Psoas muscle (tissue), 8 donors: ENCODE results near the gene CRYBB2. TPM values are rescaled to one million over a fixed set of nuclear protein-coding genes. Genes with fewer than 3 reads are reported as not detected.
"Not testable (repeated sequence)": the region's sequence is repeated elsewhere in the genome, so short reads cannot be mapped to it uniquely, and the experiment has no call there.

ENCODE experiments used
- ATAC-seq, 4 donors: fragments of 200-7000 bp; cut with Tn5 transposase; one replicate each; pipeline ENCODE4 v1.9.1; 2020; ENCODE audit warnings: moderate library complexity in 3 of 4, mild to moderate bottlenecking in 2 of 4
- DNase-seq, 2 donors: peaks; one replicate each; pipeline ENCODE4 v3.0.0-alpha.2; 2020
- H3K27ac ChIP-seq: fragments of 200-600 bp; one replicate; pipeline ENCODE4 v1.8.0; 2022
- H3K27me3 ChIP-seq, 3 donors: fragments of 200-600 bp in 1 of 3; one replicate each; pipeline versions ENCODE4 v1.6.1 to v1.8.0; 2013 to 2022; ENCODE audit warnings: low read length in 2 of 3, mild to moderate bottlenecking in 2 of 3, moderate library complexity in 1 of 3; ENCODE audit not compliant: insufficient read depth in 3 of 3
- H3K36me3 ChIP-seq, 2 donors: fragments of 200-600 bp in 1 of 2; one replicate each; pipeline versions ENCODE4 v1.6.1 to v1.8.0; 2013 to 2022; ENCODE audit warnings: low read depth in 1 of 2, mild to moderate bottlenecking in 1 of 2, moderate library complexity in 1 of 2; ENCODE audit not compliant: insufficient read depth in 1 of 2
- H3K4me1 ChIP-seq: fragments of 200-600 bp; one replicate; pipeline ENCODE4 v1.8.0; 2022
- H3K4me3 ChIP-seq: fragments of 200-600 bp; one replicate; pipeline ENCODE4 v1.8.0; 2022; ENCODE audit warnings: mild to moderate bottlenecking
- H3K9me3 ChIP-seq: fragments of 200-600 bp; one replicate; pipeline ENCODE4 v1.8.0; 2022
- WGBS, 3 donors: extraction: QIAGEN DNeasy Blood & Tissue Kit; methylation state at CpG; one replicate each; pipeline versions ENCODE4 v1.1.6 to v1.1.7; 2013; 5-methylcytosine and 5-hydroxymethylcytosine counted together
- intact Hi-C, 2 donors: fragments of 100-400 bp; cut with DNase I; formaldehyde crosslinking; loops; one replicate each; pipeline versions ENCODE4 v1.11.0 to v1.14.2; 2022
- polyA plus RNA-seq, 3 donors: library from polyadenylated mRNA; stranded (reverse); fragments of 200-250 nt; gene quantifications; one replicate each; pipeline ENCODE4 v1.2.3, GENCODE V29; 2013
- total RNA-seq, 4 donors: library from RNA; stranded (reverse); fragmentation: NEBNext Ultra II Directional in 2 of 4; extraction: Animal tissue kit (Norgen Biotek cat#: 25700) in 2 of 4; gene quantifications; one replicate each; pipeline versions ENCODE4 v1.2.1 to v1.2.4, GENCODE V29; 2021 to 2023
- donor health status: healthy with polysubstance abuse.
- donor health status: DM: no; HTN: no; CAD: no; lungs with moderate emphysema.
- donor health status: Bipolar disorder and iron deficiency.
- donor health status: healthy.
- donor health status: DM: yes; HTN: yes; CAD: no.
- donor health status: DM: no; HTN: no; CAD: no.
- donor health status: DM: no; HTN: no; CAD: no.
- donor health status: DM: yes; HTN: yes; CAD: no.

CRYBB2 gene
- total and polyA plus RNA-seq, 7 donors, result 0.04 TPM; not detected in 6

GRCh38 chr22:25268902-25269301 lies 49.5 kb downstream of the CRYBB2 start:
- H3K9me3 ChIP-seq, H3K4me1 ChIP-seq, ATAC-seq, H3K36me3 ChIP-seq, H3K27me3 ChIP-seq, intact Hi-C loops, H3K27ac ChIP-seq, H3K4me3 ChIP-seq, DNase-seq: not testable (repeated sequence)
- WGBS, 3 donors, result 63 to 75% (median 70%) methylated on average over 1 of the region's 1 CpG

- WGBS, 3 donors, result 28 to 53% (median 41%) methylated on average over 2 of the region's 2 CpGs
- ATAC-seq, H3K36me3 ChIP-seq, H3K27ac ChIP-seq, intact Hi-C loops, H3K9me3 ChIP-seq, DNase-seq, H3K4me3 ChIP-seq, H3K27me3 ChIP-seq, H3K4me1 ChIP-seq: not testable (repeated sequence)
Measured at GRCh38 chr22:25270061-25270460, 50.6 kb downstream of the CRYBB2 start.

- H3K4me3 ChIP-seq, H3K4me1 ChIP-seq, intact Hi-C loops, H3K27ac ChIP-seq, H3K36me3 ChIP-seq, DNase-seq, ATAC-seq, H3K9me3 ChIP-seq: not testable (repeated sequence)
- H3K27me3 ChIP-seq, result peaks cover 0 to 18% (median 0%) of the 10 kb centered on the region in 3 donors
- 63 to 86% (median 83%) methylated on average over 4 of the region's 4 CpGs for WGBS, 3 donors
Measured at GRCh38 chr22:25273231-25273630, 53.8 kb downstream of the CRYBB2 start.

- H3K36me3 ChIP-seq, ATAC-seq, H3K4me1 ChIP-seq, intact Hi-C loops, H3K4me3 ChIP-seq, H3K9me3 ChIP-seq, DNase-seq, H3K27ac ChIP-seq: not testable (repeated sequence)
- 65 to 87% (median 69%) methylated on average over 3 of the region's 3 CpGs for WGBS, 3 donors
- H3K27me3 ChIP-seq, result peaks cover 0 to 19% (median 0%) of the 10 kb centered on the region in 3 donors
Measured at GRCh38 chr22:25273928-25274327, 54.5 kb downstream of the CRYBB2 start.

GRCh38 chr22:25280118-25280517 lies 60.7 kb downstream of the CRYBB2 start:
- H3K4me3 ChIP-seq, H3K9me3 ChIP-seq, H3K36me3 ChIP-seq, H3K4me1 ChIP-seq, DNase-seq, ATAC-seq, H3K27ac ChIP-seq, intact Hi-C loops: not testable (repeated sequence)
- 69 to 88% (median 74%) methylated on average over 2 of the region's 2 CpGs for WGBS, 3 donors
- peaks cover 6 to 73% (median 12%) of the 10 kb centered on the region in 3 donors for H3K27me3 ChIP-seq

Other genes with a start within 250 kb of the CRYBB2 start
- under 1 TPM in 2 of 4 donors, not detected in 2; 0.38 to 0.68 TPM for gene CRYBB3, start 19.8 kb upstream of the CRYBB2 start, total RNA-seq
- under 1 TPM in 2 of 3 donors, not detected in 1; 0.07 to 0.22 TPM for gene CRYBB3, start 19.8 kb upstream of the CRYBB2 start, polyA plus RNA-seq